HG03095 (cell line): ENCODE data around the gene CPT1C.

ENCODE experiments used
- ATAC-seq: cut with Tn5 transposase; IDR thresholded peaks from one replicate; pipeline ENCODE4 v1.9.1; 2021; ENCODE audit warnings: moderate library complexity; ENCODE audit not compliant: unreplicated experiment

The CPT1C gene

DNA sequence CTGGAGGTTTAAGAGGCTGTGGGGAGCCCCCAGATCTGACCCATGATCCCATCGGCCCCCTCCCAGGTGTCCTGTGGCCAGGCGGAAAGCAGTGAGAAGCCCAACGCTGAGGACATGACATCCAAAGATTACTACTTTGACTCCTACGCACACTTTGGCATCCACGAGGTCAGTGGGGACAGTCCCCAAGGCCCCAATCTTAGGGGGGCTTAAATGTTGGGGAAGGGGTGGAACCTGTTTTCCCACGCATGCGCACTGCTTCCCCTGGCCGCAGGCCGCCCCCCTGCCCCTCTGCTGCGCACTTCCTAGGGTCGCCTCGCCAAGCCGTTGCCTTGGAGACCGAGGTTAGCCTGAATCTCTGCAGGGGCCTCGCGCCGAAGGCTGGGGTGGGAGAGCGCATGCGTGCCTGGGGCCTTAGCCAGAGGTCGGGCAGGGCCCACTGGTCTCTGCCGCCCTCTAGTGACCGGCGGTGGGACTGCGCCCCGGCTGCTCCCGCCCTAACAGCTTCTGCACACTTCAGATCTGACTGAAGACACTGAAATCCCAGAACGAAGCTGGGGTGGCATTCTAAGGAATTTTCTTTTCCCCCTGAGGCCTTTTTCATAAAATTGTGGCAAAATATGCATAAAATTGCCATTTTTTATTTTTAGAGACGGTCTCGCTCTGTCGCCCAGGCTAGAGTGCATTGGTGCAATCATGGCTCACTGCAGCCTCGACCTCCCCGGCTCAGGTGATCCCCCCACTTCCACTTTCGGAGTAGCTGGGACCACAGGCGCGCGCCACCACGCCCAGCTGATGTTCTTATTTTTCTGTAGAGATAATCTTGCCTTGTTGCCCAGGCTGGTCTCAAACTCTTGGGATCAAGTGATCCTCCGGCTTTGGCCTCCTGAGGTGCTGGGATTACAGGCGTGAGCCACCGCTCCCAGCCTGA lies 10.2 kb upstream of the CPT1C start:
- no peak for ATAC-seq

DNA sequence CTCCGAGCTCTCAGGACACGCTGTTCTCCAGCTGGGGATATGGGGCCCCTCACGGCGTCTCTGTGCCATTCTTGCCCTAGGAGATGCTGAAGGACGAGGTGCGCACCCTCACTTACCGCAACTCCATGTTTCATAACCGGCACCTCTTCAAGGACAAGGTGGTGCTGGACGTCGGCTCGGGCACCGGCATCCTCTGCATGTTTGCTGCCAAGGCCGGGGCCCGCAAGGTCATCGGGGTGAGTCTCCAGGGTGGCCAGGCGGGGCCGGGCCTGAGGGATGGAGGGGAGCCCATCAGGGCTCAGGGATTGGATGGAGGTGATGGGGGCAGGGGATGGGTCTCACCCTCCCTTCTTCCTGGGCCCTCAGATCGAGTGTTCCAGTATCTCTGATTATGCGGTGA lies 9.1 kb upstream of the CPT1C start:
- no peak for ATAC-seq

DNA sequence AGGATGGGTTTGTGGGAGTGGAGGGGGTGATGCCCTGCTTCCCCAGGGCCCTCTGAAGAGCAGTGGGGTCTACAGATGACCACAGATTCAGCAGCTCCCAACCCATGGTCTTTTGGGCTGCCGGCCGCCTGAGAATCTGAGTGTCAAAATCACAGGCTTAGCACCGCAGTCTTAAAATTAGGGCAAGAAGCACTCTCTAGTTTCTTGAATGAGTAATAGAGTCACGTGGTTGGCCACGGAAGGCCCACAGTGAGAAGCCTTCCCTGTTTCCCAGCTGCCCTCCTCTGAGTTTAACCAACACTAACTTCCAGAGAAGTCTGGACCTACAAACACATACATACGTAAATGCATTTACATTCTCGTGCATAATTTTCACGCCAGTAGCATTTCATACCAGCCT lies 8.6 kb upstream of the CPT1C start:
- ATAC-seq = no peak

DNA sequence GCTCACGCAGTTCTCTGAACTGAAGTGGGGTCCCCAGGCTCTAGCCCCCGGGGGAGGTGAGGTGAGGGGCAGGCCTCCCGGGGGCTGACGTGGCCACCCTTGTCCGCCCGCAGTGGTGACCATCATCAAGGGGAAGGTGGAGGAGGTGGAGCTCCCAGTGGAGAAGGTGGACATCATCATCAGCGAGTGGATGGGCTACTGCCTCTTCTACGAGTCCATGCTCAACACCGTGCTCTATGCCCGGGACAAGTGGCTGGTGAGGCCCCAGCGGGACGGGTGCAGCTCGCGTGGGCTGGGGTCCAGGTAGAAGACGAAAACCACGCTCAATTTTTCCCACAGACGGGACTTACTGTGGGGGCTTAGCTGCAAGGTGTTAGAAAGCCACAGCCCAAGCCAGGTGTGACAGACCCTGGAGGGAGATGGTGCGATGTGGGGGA lies 7.1 kb upstream of the CPT1C start:
- no peak for ATAC-seq

DNA sequence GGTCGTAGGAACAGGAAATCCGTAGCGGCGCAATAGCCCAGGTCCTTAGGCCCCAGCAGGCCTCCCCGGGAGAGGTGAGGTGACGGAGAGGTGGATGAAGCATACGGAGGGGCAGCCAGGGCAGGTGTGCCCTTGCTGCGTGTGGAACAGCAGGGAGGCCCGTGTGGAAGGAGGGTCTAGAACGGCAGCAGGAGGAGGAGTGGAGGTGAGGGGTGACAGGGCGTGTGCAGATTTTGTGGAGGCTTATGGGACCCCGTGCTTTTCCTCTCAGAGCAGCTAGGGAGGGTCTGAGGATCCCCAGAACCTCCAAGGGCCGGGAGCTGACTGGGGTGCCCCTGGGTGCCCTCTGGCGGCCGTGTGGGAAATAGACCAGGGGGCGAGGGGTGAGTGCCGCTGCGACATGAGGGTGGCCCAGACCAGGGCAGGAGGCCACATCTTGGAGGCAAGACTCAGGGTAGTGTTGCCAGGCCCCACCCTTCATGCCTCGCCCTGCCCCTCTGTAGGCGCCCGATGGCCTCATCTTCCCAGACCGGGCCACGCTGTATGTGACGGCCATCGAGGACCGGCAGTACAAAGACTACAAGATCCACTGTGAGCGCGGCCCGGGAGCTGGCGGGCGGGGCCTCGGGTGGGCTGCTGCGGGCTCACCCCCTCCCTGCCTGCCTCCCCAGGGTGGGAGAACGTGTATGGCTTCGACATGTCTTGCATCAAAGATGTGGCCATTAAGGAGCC lies 6.5 kb upstream of the CPT1C start:
- ATAC-seq = no peak

DNA sequence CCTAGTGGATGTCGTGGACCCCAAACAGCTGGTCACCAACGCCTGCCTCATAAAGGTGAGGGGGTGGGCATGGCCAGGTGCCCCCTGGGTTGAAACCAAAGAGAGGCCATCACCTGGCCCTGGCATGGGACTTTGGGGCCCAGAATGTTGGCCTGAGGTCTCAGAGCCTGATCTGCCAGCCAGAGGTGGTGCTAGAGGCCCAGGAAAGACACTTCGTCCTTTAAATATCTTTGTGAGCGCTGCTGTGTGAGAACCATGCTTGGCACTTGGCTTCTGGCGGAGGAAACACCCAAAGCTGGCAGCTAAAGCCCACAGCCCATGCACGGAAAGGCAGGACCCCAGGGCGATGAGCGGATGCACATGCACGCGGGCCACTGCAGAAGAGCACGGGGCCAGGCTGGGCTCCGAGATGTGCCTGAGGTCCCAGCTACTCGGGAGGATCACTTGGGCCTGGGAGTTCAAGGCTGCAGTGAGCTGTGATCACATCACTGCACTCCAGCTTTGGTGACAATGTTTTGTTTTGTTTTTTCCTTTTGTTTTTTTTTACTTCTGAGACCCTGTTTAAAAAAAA lies 5.8 kb upstream of the CPT1C start:
- no peak for ATAC-seq

DNA sequence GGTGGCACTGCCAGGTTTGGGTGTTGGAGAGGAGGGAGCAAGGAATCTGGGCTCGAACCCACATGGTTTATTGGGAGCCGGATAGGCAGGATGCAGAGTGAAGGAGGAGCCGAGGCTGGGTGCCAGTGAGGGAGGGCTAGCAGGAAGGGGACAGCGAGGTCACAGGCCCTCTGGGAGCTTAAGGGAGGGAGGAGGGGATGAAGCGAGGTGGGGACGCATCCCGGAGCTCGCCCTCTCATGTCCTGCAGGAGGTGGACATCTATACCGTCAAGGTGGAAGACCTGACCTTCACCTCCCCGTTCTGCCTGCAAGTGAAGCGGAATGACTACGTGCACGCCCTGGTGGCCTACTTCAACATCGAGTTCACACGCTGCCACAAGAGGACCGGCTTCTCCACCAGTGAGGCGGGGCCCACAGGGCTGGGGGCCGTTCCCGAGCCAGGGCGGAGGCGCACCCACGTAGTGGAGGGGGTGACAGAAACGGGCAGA lies 5.0 kb upstream of the CPT1C start:
- no peak for ATAC-seq

DNA sequence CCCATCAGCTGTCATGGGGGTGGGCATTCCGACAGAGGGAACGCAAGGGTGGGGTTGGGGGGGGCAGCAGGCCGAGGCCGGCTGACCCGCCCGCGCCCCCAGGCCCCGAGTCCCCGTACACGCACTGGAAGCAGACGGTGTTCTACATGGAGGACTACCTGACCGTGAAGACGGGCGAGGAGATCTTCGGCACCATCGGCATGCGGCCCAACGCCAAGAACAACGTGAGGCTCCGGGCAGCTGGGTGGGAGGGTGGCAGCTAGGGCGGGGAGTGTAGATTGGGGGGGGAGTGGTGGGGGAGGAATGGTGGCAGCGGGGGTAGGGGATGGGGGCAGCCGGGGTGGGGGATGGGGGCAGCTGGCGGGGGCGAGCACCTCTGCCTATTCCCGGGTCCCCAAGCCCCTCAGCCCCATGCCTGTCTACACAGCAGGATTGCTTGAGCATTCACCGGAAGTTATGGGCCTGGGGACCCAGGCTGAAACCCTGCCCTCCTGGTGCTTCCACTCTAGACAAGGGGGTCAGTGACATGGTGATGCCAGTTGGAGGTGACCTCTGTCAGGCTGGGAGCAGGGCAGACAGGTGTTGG lies 4.3 kb upstream of the CPT1C start:
- ATAC-seq = no peak

DNA sequence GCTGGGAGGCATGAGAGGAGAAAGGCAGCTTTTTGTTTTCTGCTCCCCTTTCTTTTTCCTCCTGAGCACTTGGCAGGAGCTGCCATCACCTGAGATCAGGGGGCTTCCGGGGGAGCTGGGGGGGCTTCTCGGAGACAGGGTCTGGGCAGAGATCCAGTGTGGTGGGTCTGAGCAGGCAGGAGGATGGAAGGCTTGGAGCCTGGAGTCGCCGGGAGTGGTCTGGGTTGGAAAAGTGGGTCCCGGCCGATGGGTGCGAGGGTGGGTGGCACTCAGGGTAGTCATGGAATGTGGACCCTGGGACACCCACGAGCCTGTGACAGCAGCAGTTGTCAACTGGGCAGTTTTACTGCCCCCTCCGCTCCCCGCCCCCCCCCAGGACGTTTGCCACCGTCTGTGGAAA lies 3.8 kb upstream of the CPT1C start:
- no peak for ATAC-seq

DNA sequence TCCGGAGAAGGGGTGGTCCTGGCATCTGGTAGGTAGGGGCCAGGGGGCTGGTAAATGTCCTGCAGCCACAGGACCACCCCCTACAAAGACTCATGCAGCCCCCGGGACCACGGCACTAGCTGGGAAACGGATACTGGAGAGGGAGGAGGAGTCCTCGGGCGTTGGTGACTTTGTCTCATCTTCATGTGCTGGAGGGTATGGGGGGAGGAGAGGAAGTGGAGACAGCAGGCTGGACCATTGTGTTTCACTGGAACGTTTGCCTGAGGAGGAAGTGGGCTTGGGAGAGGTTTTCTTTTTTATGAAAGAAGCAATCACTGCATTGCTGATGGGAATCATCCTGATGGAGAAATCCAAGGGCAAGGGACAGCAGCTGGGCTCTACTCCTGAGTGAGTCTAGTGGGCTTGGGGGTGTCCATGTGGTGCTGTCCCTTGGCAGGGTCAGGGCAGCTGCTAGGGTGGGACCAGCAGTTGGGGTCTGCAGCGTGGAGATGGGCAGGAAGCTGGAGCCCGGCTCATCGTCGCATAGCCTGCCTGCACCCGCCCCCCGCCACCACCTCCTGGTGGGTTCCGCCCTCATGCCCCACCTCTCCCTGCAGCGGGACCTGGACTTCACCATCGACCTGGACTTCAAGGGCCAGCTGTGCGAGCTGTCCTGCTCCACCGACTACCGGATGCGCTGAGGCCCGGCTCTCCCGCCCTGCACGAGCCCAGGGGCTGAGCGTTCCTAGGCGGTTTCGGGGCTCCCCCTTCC lies 3.2 kb upstream of the CPT1C start:
- no peak for ATAC-seq

DNA sequence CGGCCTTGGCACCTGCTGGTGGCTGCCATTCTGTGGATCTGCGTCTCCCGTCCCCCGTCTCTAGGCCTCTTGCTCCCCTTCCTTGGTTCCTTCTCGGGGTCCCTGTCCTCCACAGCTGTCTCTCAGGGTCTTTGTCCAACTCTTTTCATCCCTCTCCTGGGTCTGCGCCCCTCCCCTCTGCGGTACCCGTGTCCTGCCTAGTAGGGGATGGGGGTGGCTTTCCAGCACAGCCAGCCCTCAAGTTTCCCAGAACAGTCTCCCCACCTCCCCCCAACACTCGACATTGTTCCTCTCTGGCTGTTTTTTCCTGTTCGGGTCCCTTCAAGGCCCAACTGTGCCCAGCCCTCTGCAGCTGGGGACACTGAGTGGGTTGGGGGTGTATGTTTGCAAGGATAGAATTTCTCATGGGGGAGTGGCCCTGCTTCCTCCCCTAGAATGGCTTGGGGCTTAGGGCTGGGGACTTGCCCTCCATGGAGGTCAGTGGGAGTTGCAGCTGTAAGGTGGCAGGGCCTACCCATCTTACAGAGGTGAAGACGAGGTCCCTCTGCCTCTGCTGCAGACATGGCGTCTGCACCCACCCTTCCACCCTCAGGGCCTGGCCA lies 2.3 kb upstream of the CPT1C start:
- ATAC-seq = no peak

DNA sequence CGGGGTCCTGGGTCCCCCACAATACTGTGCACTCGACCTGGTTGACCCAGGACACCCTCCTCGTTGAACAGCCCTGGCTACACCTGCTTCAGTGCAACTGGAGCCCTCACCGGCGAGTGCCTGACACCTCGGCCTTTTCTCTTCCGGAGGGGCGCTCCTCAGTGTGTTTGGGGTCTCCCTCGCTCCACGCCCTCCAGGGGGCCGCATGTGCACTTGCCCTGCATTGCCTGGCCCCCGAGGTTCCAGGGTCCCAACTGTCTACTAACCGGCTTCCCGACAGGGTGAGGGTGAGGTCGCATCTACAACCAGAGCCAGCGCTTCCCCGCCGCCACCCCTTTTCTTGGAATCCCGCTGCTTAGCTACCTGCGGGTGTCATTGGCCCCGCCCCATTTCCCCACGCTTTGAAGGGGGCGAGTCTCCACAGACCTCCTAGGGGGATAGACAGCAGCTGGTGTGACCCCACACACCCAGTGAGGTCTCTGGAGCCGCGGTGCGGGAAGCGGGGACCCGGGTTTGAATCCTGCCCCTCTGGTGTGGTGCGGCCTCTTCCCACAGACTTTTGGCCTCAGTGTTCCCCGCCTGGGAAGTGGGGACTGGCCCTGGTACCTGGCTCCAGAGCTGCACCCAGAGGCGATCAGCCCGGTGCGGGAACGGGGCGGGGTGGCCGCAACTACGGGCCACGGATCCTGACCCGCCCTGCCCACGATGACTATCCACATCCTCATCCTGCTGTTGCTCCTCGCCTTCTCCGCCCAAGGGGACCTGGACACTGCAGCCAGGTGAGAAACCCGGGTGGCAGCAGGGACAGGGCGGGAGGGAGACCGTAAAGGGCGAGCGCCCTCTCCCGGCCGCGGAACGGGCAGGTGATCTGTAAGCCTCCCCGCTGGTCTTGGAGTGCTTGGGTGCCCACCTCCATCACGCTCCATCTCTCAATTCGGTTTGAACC lies 1.5 kb upstream of the CPT1C start, which contains the start of gene ADM5:
TSS of gene ADM5 (plus strand) at position 462 of the 946 bp plus-strand sequence. CDS start at position 706, 244 bp downstream.
- no peak for ATAC-seq

DNA sequence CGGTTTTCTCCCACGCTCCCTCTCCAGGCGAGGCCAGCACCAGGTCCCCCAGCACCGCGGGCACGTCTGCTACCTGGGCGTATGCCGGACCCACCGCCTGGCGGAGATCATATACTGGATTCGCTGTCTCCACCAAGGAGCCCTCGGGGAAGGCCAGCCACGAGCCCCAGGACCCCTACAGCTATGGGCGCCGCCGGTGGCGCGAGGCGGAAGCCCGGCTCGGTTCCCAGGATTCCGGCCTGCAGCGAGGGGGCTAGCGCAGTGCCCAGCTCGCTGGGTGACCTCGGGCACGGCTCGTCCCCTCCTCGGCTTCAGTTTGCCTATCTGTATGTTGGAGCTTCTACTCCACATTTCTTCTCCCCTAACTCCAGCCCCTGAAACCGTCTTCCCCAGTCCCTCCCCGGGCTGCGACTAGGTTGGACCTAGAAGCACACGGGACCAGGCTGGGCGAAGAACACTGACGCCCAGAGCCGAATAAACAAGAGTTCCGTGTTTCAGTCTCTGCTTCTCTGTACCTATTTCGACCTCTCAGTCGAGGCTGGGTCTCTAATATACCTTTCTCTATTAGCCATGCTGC lies 749 bp upstream of the CPT1C start:
- ATAC-seq = no peak

DNA sequence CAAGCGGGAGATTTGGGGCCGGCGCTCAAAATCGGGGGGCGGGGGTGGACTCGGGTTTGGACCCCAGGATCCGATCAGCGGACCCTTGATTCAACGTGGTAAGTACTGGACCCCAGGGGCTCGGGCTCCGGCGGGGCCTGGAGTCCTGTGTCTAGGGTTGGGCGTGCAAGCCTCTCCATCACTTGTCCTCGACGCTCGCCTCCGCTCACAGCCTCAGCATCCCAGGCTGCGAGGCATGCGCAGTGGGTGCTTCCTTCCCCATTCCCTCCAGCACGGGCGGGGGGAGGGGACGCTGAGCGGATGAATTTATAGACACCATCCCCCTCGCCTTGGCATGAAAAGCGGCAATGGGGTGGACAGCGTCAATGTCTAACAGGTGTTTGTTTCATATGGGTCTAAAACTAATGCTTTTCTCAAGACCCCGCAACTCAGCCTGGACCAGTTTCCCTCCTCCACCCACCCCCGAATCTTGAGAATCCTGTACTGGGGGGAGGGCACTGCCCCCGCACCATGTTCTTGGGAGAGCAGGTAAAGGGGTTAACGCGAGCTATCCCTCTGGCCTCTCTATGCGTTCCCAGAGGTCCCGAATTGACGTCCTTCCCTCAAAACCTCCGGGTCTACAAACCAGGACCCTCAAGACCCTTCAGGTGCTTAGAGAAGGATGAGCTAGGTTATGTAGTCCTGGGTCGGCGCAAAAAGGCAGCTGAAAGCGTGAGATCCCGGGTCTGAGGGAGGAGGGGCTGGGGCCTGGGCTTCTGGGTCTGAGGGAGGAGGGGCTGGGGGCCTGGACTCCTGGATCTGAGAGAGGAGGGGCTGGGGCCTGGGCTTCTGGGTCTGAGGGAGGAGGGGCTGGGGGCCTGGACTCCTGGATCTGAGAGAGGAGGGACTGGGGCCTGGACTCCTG lies 579 bp downstream of the CPT1C start:
- no peak for ATAC-seq

DNA sequence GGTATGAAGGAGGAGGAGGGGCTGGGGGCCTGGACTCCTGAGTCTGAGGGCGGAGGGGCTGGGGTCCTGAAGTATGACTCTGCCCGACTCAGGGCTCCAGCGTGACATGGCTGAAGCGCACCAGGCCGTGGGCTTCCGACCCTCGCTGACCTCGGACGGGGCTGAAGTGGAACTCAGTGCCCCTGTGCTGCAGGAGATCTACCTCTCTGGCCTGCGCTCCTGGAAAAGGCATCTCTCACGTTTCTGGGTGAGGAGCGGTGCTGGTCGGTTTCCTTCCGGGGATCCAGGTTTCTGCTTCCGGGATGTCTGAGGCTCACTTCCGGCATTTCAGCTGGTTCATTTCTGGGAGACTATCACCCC lies 1.2 kb downstream of the CPT1C start:
- ATAC-seq = no peak

DNA sequence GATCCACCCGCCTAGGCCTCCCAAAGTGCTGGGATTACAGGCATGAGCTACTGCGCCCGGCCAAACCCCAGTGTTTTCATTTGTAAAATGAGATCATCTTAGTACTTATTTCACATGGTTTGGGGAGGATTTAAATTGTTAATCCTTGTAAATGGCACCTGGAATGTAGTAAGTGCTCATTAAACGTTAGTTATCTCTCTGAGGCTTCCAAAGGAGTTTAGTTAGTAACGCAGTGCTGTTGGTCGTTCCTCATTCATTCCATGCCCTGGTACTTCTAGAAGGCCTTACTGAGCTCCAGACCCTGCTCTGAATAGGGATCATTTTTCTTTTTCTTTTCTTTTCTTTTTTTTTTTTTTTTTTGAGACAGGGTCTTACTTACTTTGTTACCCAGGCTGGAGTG lies 5.2 kb downstream of the CPT1C start:
- ATAC-seq = no peak

DNA sequence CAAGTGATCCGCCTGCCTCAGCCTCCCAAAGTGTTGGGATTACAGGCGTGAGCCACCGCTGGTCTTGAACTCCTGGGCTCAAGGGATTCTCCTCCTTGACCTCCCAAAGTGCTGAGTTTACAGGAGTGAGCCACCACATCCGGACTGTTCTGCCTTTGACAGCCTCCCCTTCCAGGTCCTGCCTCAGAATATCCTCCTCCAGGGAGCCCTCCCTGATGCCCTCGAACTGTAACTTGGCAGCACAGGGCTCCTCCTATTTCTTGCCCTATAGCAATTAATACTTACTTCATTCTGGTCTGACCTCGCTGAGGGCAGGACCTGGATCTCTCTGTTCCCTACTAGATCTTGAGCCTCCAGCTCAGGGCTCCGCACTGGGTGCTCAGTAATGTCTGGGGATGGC lies 5.9 kb downstream of the CPT1C start:
- no peak for ATAC-seq

DNA sequence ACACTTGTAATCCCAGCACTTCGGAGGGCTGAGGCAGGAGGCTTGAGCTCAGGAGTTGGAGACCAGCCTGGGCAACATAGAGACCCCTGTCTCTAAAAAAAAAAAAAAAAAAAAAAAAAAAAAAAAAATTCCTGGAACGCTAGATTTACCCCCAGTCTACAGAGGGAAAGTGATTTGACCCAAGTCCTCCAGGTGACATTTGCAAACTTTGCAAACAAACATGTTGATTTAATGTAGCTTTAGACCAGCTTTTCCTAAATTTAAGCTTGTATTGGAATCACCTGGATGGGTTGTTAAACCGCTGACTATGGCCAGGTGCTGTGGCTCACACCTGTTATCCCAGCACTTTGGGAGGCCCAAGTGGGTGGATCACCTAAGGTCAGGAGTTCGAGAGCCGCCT lies 8.4 kb downstream of the CPT1C start:
- no peak for ATAC-seq
